DOHH2 (cell line): ENCODE results near the gene RELN.

Experiments used
- H3F3A ChIP-seq: fragments of 200-600 bp; sonication (generic), shearing (Covaris generic); 2 replicates; pipeline ENCODE4 v1.6.0; 2016; ENCODE audit warnings: antibody characterized with exemption, mild to moderate bottlenecking; ENCODE audit not compliant: control insufficient read depth, insufficient read depth
- H3K27ac ChIP-seq: fragments of 200-600 bp; sonication (generic); 2 replicates; pipeline ENCODE4 v1.5.1; 2014; ENCODE audit warnings: low read depth, mild to moderate bottlenecking, low read length, moderate library complexity
- H3K27me3 ChIP-seq: fragments of 200-600 bp; sonication (generic); 2 replicates; pipeline ENCODE4 v1.6.1; 2014; ENCODE audit warnings: mild to moderate bottlenecking, low read length, mixed read lengths; ENCODE audit not compliant: control insufficient read depth
- H3K36me3 ChIP-seq: fragments of 200-600 bp; sonication (generic); 2 replicates; pipeline ENCODE4 v1.6.1; 2014; ENCODE audit warnings: mild to moderate bottlenecking, low read length, moderate library complexity, mixed read lengths; ENCODE audit not compliant: control insufficient read depth
- H3K4me1 ChIP-seq: fragments of 200-600 bp; sonication (generic); 2 replicates; pipeline ENCODE4 v1.6.1; 2014; ENCODE audit warnings: mild to moderate bottlenecking, low read length, mixed read lengths; ENCODE audit not compliant: control insufficient read depth
- H3K4me2 ChIP-seq: fragments of 200-600 bp; sonication (generic); 2 replicates; pipeline ENCODE4 v1.6.0; 2014; ENCODE audit warnings: mild to moderate bottlenecking, low read length, moderate library complexity
- H3K4me3 ChIP-seq: fragments of 200-600 bp; sonication (generic); 2 replicates; pipeline ENCODE4 v1.5.1; 2014; ENCODE audit warnings: mild to moderate bottlenecking, low read length, mixed read lengths
- H3K79me2 ChIP-seq: fragments of 200-600 bp; sonication (generic); 2 replicates; pipeline ENCODE4 v1.6.1; 2014; ENCODE audit warnings: mild to moderate bottlenecking, low read length, mixed read lengths; ENCODE audit not compliant: control insufficient read depth
- H3K9me2 ChIP-seq: fragments of 200-600 bp; sonication (generic); replicated peaks from 2 replicates; pipeline ENCODE4 v1.6.1; 2014; ENCODE audit warnings: mild to moderate bottlenecking, low read length, mixed read lengths; ENCODE audit not compliant: control insufficient read depth
- H3K9me3 ChIP-seq: fragments of 200-600 bp; sonication (generic); 2 replicates; pipeline ENCODE4 v1.6.1; 2014; ENCODE audit warnings: antibody characterized with exemption, low read length, mixed read lengths; ENCODE audit not compliant: control insufficient read depth, insufficient read depth
- H4K20me1 ChIP-seq: fragments of 200-600 bp; sonication (generic); 2 replicates; pipeline ENCODE4 v1.6.0; 2014; ENCODE audit warnings: low read depth, mild to moderate bottlenecking, antibody characterized with exemption, low read length, moderate library complexity; ENCODE audit not compliant: control insufficient read depth, insufficient read depth
- CTCF ChIP-seq: fragments of 200-600 bp; sonication (generic); IDR thresholded peaks from one replicate; pipeline ENCODE4 v1.5.1; 2014; ENCODE audit warnings: antibody characterized with exemption, mild to moderate bottlenecking, low read depth, low read length; ENCODE audit not compliant: poor library complexity, severe bottlenecking
- EZH2phosphoT487 ChIP-seq: fragments of 200-600 bp; sonication (generic); IDR thresholded peaks from 2 replicates; pipeline ENCODE4 v1.6.1; 2017; ENCODE audit warnings: borderline replicate concordance, mild to moderate bottlenecking, antibody characterized with exemption, low read length, moderate library complexity, mixed read lengths

The RELN gene

GRCh38 chr7:103996639-103997038, 7.2 kb upstream of the RELN start:
- TF ChIP-seq CTCF (no peak), EZH2phosphoT487 (no peak)
- Histone ChIP-seq H3K9me2 (no peaks in the 10 kb centered on the region), H3K27ac (no peak overlapping the region), H3F3A (no peaks in the 10 kb centered on the region), H3K4me3 (no peak overlapping the region), H3K9me3 (no peaks in the 10 kb centered on the region), H3K4me2 (no peak overlapping the region), H3K4me1 (no peaks in the 10 kb centered on the region), H4K20me1 (no peaks in the 10 kb centered on the region), H3K79me2 (no peaks in the 10 kb centered on the region), H3K27me3 (peaks cover 5% of the 10 kb centered on the region; the same call in 1 of the 2 replicates), H3K36me3 (no peaks in the 10 kb centered on the region)

- H3K27ac ChIP-seq, result no peak overlapping the region
- H3K36me3 ChIP-seq, result no peaks in the 10 kb centered on the region
Observed at GRCh38 chr7:103996017-103996551, 6.6 kb upstream of the RELN start.

GRCh38 chr7:103995554-103995953, 6.1 kb upstream of the RELN start:
- Histone ChIP-seq H3K27ac (no peak overlapping the region), H3K4me2 (no peak overlapping the region), H3K4me1 (no peaks in the 10 kb centered on the region), H3K79me2 (no peaks in the 10 kb centered on the region), H4K20me1 (no peaks in the 10 kb centered on the region), H3F3A (no peaks in the 10 kb centered on the region), H3K27me3 (peaks cover 8% of the 10 kb centered on the region; the same call in 1 of the 2 replicates), H3K36me3 (no peaks in the 10 kb centered on the region), H3K9me2 (no peaks in the 10 kb centered on the region), H3K9me3 (no peaks in the 10 kb centered on the region), H3K4me3 (no peak overlapping the region)
- no peak for TF ChIP-seq EZH2phosphoT487
- no peak for TF ChIP-seq CTCF

More at GRCh38 chr7:103996017-103996551, 6.6 kb upstream of the RELN start:
- Histone ChIP-seq H3F3A (no peaks in the 10 kb centered on the region), H3K9me2 (no peaks in the 10 kb centered on the region), H3K79me2 (no peaks in the 10 kb centered on the region), H3K4me3 (no peak overlapping the region), H3K4me1 (no peaks in the 10 kb centered on the region), H3K4me2 (no peak overlapping the region), H3K9me3 (no peaks in the 10 kb centered on the region), H4K20me1 (no peaks in the 10 kb centered on the region), H3K27me3 (peaks cover 8% of the 10 kb centered on the region; the same call in 1 of the 2 replicates)
- TF ChIP-seq CTCF (no peak), EZH2phosphoT487 (no peak)
